ENCODE measurements around the gene ABHD12. TPM values are rescaled to one million over a fixed set of nuclear protein-coding genes. Genes with fewer than 3 reads are reported as not detected.

ABHD12 gene
- total RNA-seq, 1 donor from 2014 or later, result 51.3 TPM

- Mint-ChIP-seq H3K27ac (no peak overlapping the region), H3K9me3 (ENCODE audit: low read depth) (no peaks in the 10 kb centered on the region), H3K27me3 (no peaks in the 10 kb centered on the region), H3K36me3 (ENCODE audit: insufficient read depth) (no peaks in the 10 kb centered on the region), H3K4me3 (ENCODE audit: low read depth) (no peak overlapping the region), H3K4me1 (ENCODE audit: low read depth) (peaks cover 11% of the 10 kb centered on the region)
- DNase-seq (ENCODE audit: low spot score, unreplicated experiment), result no peak
- no peak for TF ChIP-seq CTCF (IDR thresholded peaks at IDR 0.05; ENCODE audit: unreplicated experiment)
These were observed 4.4 kb upstream of the ABHD12 start for GRCh38 chr20:25394996-25395395.

- Mint-ChIP-seq H3K27me3 (no peaks in the 10 kb centered on the region), H3K9me3 (ENCODE audit: low read depth) (no peaks in the 10 kb centered on the region), H3K4me3 (ENCODE audit: low read depth) (no peak overlapping the region)
These were observed 3.6 kb upstream of the ABHD12 start for GRCh38 chr20:25394276-25394675.

GRCh38 chr20:25389858-25390537 lies 637 bp downstream of the ABHD12 start:
- Mint-ChIP-seq H3K36me3 (ENCODE audit: insufficient read depth) (peaks cover 5% of the 10 kb centered on the region), H3K9me3 (ENCODE audit: low read depth) (no peaks in the 10 kb centered on the region), H3K27ac (peak overlapping the region; percentile 95), H3K27me3 (no peaks in the 10 kb centered on the region), H3K4me3 (ENCODE audit: low read depth) (peak overlapping the region; percentile 83), H3K4me1 (ENCODE audit: low read depth) (peaks cover 9% of the 10 kb centered on the region)
- TF ChIP-seq CTCF (IDR thresholded peaks at IDR 0.05; ENCODE audit: unreplicated experiment), result no peak
- peak; percentile 52 for DNase-seq (ENCODE audit: low spot score, unreplicated experiment)

More at GRCh38 chr20:25394276-25394675, 3.6 kb upstream of the ABHD12 start:
- H3K4me1 Mint-ChIP-seq (ENCODE audit: low read depth), result peaks cover 14% of the 10 kb centered on the region
- no peak for DNase-seq (ENCODE audit: low spot score, unreplicated experiment)
- no peak overlapping the region for H3K27ac Mint-ChIP-seq
- no peaks in the 10 kb centered on the region for H3K36me3 Mint-ChIP-seq (ENCODE audit: insufficient read depth)
- TF ChIP-seq CTCF (IDR thresholded peaks at IDR 0.05; ENCODE audit: unreplicated experiment), result no peak

- peak overlapping the region; percentile 95 for H3K27ac Mint-ChIP-seq
These were observed 1.2 kb downstream of the ABHD12 start for GRCh38 chr20:25389401-25389857.

More at GRCh38 chr20:25389401-25389857, 1.2 kb downstream of the ABHD12 start:
- H3K27me3 Mint-ChIP-seq, result no peaks in the 10 kb centered on the region
- DNase-seq (ENCODE audit: low spot score, unreplicated experiment), result no peak
- no peak for TF ChIP-seq CTCF (IDR thresholded peaks at IDR 0.05; ENCODE audit: unreplicated experiment)
- H3K9me3 Mint-ChIP-seq (ENCODE audit: low read depth), result no peaks in the 10 kb centered on the region
- peak overlapping the region; percentile 83 for H3K4me3 Mint-ChIP-seq (ENCODE audit: low read depth)
- peaks cover 5% of the 10 kb centered on the region for H3K36me3 Mint-ChIP-seq (ENCODE audit: insufficient read depth)
- peaks cover 9% of the 10 kb centered on the region for H3K4me1 Mint-ChIP-seq (ENCODE audit: low read depth)
